Parathyroid adenoma (tissue), 2 donors: ENCODE measurements around the gene MME.
A peak's percentile ranks its signal among the peaks of the same experiment; 100 is the strongest.

Source experiments
- H2AFZ ChIP-seq: fragments of 300-600 bp; sonication (generic); one replicate; pipeline ENCODE4 v1.7.0; 2017; ENCODE audit warnings: antibody characterized with exemption, mild to moderate bottlenecking
- H3K27ac ChIP-seq: fragments of 300-600 bp; sonication (generic); one replicate; pipeline ENCODE4 v1.7.0; 2017
- H3K27me3 ChIP-seq: fragments of 300-600 bp; sonication (generic); one replicate; pipeline ENCODE4 v1.7.0; 2017; ENCODE audit warnings: low read length; ENCODE audit not compliant: control insufficient read depth, insufficient read depth
- H3K36me3 ChIP-seq: fragments of 300-600 bp; sonication (generic); one replicate; pipeline ENCODE4 v1.7.0; 2017; ENCODE audit warnings: low read length; ENCODE audit not compliant: control insufficient read depth, insufficient read depth
- H3K4me1 ChIP-seq: fragments of 300-600 bp; sonication (generic); one replicate; pipeline ENCODE4 v1.7.0; 2017; ENCODE audit warnings: control low read depth
- H3K4me2 ChIP-seq: fragments of 300-600 bp; sonication (generic); one replicate; pipeline ENCODE4 v1.7.0; 2017; ENCODE audit warnings: low read length
- H3K4me3 ChIP-seq: fragments of 300-600 bp; sonication (generic); one replicate; pipeline ENCODE4 v1.7.0; 2017; ENCODE audit warnings: low read depth, low read length
- H3K79me2 ChIP-seq: fragments of 300-600 bp; sonication (generic); one replicate; pipeline ENCODE4 v1.7.0; 2017; ENCODE audit warnings: control low read depth
- H3K9ac ChIP-seq: fragments of 300-600 bp; sonication (generic); one replicate; pipeline ENCODE4 v1.7.0; 2017; ENCODE audit warnings: mild to moderate bottlenecking
- H3K9me3 ChIP-seq: fragments of 300-600 bp; sonication (generic); one replicate; pipeline ENCODE4 v1.7.0; 2017; ENCODE audit warnings: low read length; ENCODE audit not compliant: control insufficient read depth
- CTCF ChIP-seq: fragments of 300-600 bp; sonication (generic); IDR thresholded peaks from one replicate; pipeline ENCODE4 v1.7.0; 2017; ENCODE audit warnings: antibody characterized with exemption, mild to moderate bottlenecking
- donor health status: primary hyperparathyroidism.

Gene MME

DNA sequence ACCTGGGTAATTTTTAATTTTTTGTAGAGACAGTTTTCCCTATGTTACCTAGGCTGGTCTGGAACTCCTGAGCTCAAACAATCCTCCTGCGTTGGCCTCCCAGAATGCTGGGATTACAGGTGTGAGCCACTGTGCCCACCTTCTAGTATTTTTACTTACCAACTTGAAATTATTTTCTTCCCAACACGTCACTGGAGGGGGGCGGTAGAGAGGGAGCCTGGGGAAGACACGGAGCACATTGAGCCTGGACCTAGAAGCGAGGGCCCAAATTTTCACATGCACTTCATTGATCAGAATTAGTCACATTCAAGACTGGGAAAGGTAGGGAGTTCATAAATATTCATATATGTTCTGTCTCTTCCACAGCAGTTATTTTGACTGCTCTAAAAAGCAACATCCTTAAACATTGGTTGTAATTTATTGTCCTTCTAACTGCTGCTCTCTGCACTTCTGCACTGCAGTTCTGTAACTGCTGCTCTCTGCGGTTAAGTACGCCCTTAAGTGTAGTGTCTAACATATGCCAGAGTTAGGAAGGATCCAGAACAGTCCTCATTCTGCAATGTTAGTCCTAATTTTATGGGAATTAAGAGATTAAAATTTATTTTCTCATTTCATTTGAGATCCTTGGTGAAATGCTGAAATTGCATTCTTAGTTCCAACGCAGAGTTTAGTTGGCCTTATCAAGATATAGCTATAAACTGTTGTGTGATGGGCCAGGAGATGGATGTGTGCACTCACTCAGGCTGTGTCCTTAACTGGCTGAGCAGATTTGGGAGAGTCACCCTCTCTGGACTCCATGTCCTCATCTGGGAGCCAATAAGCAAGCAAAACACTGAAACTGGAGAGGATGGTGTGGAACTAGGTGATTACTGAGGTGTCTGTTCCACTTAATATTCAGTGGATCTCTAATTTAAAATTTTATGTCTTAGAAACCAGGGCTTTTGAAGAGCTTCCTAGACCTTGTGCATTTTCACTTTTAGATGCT is 115.1 kb downstream of the MME start:
- Histone ChIP-seq H3K9me3 (no peaks in the 10 kb centered on the region), H3K4me1 (no peaks in the 10 kb centered on the region), H3K4me2 (no peak overlapping the region), H3K27me3 (no peaks in the 10 kb centered on the region), H2AFZ (peak overlapping the region; percentile 30), H3K36me3 (no peaks in the 10 kb centered on the region), H3K79me2 (no peaks in the 10 kb centered on the region), H3K27ac (no peak overlapping the region), H3K4me3 (no peak overlapping the region), H3K9ac (no peak overlapping the region)
- TF ChIP-seq CTCF = no peak

GRCh38 chr3:155196131-155197021 is 116.3 kb downstream of the MME start:
- Histone ChIP-seq H3K9ac (no peak overlapping the region), H3K27me3 (no peaks in the 10 kb centered on the region), H3K79me2 (no peaks in the 10 kb centered on the region), H3K9me3 (no peaks in the 10 kb centered on the region), H3K27ac (no peak overlapping the region), H3K4me3 (no peak overlapping the region), H3K36me3 (no peaks in the 10 kb centered on the region), H3K4me1 (no peaks in the 10 kb centered on the region), H3K4me2 (no peak overlapping the region), H2AFZ (peak overlapping the region; percentile 30)
- TF ChIP-seq CTCF = no peak

DNA sequence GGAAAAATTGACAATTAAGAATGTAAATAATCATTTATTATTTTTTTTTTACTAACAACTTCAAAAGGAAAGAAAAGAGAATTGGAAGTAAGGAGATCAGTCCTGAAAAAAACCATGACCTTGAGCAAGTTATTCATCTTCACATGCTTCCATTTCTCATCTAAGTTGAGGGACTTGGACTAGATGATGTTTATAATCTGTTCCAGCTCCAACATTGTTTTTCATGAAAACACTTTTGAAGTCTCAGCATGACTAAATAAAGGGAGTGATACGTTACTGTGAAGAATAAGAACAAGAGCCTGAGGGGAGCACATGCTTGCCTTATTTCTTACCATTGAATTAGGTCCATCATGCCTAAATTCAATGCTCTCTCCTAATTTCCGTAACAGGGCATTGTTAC is 117.7 kb downstream of the MME start:
- Histone ChIP-seq H3K4me2 (no peak overlapping the region), H3K27ac (no peak overlapping the region)

GRCh38 chr3:155202626-155203025 is 122.5 kb downstream of the MME start:
- Histone ChIP-seq H3K27me3 (no peaks in the 10 kb centered on the region), H3K79me2 (no peaks in the 10 kb centered on the region), H3K27ac (no peak overlapping the region), H3K36me3 (no peaks in the 10 kb centered on the region), H3K9ac (no peak overlapping the region), H2AFZ (no peak overlapping the region), H3K9me3 (no peaks in the 10 kb centered on the region), H3K4me2 (no peak overlapping the region), H3K4me1 (no peaks in the 10 kb centered on the region), H3K4me3 (no peak overlapping the region)
- TF ChIP-seq CTCF = no peak

More for the DNA sequence above, 117.7 kb downstream of the MME start:
- Histone ChIP-seq H3K79me2 (no peaks in the 10 kb centered on the region), H3K4me1 (no peaks in the 10 kb centered on the region), H3K4me3 (no peak overlapping the region), H3K27me3 (no peaks in the 10 kb centered on the region), H3K36me3 (no peaks in the 10 kb centered on the region), H3K9ac (no peak overlapping the region), H2AFZ (no peak overlapping the region), H3K9me3 (no peaks in the 10 kb centered on the region)
- no peak for TF ChIP-seq CTCF
